GM12891 (cell line): Measurements from ENCODE around the gene DHRS7C.

Source experiments
- POLR2A ChIP-seq: IDR thresholded peaks from 2 replicates; pipeline ENCODE4 v1.6.1; 2011; ENCODE audit warnings: low read depth, low read length, control low read depth
- POLR2AphosphoS5 ChIP-seq: IDR thresholded peaks from 2 replicates; pipeline ENCODE4 v1.6.1; 2011; ENCODE audit warnings: low read depth, low read length, control low read depth
- POU2F2 ChIP-seq: IDR thresholded peaks from 2 replicates; pipeline ENCODE4 v1.6.1; 2011; ENCODE audit warnings: low read depth, mild to moderate bottlenecking, control low read depth, low read length, moderate library complexity
- SPI1 ChIP-seq: IDR thresholded peaks from 2 replicates; pipeline ENCODE4 v1.6.1; 2011; ENCODE audit warnings: low read depth, low read length, control low read depth
- TAF1 ChIP-seq: IDR thresholded peaks from 2 replicates; pipeline ENCODE4 v1.6.1; 2011; ENCODE audit warnings: low read depth, low read length, control low read depth

DNA sequence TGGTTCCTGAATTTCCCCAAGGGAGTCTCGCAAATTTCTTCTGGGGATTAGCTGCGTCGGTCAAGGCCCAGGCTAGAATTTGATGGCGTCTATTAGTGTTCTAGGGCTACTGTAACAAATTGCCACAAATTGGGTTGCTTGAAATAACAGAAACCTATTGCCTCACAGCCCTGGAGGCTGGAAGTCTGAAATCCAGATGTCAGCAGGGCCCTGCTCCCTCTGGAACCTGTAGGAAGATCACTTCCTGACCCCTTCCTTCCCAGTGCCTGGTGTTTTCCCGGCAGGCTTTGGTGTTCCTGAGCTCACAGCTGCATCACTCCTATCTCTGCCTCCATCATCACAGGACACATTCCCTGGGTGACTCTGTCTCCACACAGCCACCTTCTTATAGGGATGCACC is 24.4 kb downstream of the DHRS7C start:
- TF ChIP-seq POLR2AphosphoS5 (no peak), POLR2A (no peak), TAF1 (no peak), POU2F2 (no peak), SPI1 (no peak)
